GM21390 (cell line): ENCODE measurements around the gene TXNL4A.

Experiments used
- ATAC-seq: cut with Tn5 transposase; IDR thresholded peaks from one replicate; pipeline ENCODE4 v1.9.1; 2021; ENCODE audit not compliant: unreplicated experiment

The TXNL4A gene

GRCh38 chr18:79949697-79950487 lies 38.5 kb downstream of the TXNL4A start:
- ATAC-seq, result peak; percentile 19

GRCh38 chr18:79948719-79949411 lies 39.5 kb downstream of the TXNL4A start:
- ATAC-seq, result no peak

- ATAC-seq, result no peak
Observed at GRCh38 chr18:79947881-79948610, 40.3 kb downstream of the TXNL4A start.

- no peak for ATAC-seq
Observed at GRCh38 chr18:79947054-79947755, 41.2 kb downstream of the TXNL4A start.

- no peak for ATAC-seq
Observed at GRCh38 chr18:79945118-79946042, 43.0 kb downstream of the TXNL4A start.

GRCh38 chr18:79944746-79945117 lies 43.6 kb downstream of the TXNL4A start:
- no peak for ATAC-seq

- ATAC-seq, result no peak
Observed at GRCh38 chr18:79944126-79944731, 44.1 kb downstream of the TXNL4A start.

GRCh38 chr18:79943608-79944125 lies 44.7 kb downstream of the TXNL4A start:
- ATAC-seq, result no peak

- no peak for ATAC-seq
Observed at GRCh38 chr18:79942786-79943607, 45.4 kb downstream of the TXNL4A start.

GRCh38 chr18:79942211-79942610 lies 46.2 kb downstream of the TXNL4A start:
- no peak for ATAC-seq

GRCh38 chr18:79941473-79942119 lies 46.8 kb downstream of the TXNL4A start:
- ATAC-seq, result no peak

GRCh38 chr18:79940814-79941472 lies 47.4 kb downstream of the TXNL4A start:
- ATAC-seq, result no peak

- no peak for ATAC-seq
Observed at GRCh38 chr18:79940126-79940813, 48.1 kb downstream of the TXNL4A start.

- ATAC-seq, result no peak
Observed at GRCh38 chr18:79939096-79939495, 49.3 kb downstream of the TXNL4A start.

GRCh38 chr18:79938196-79938595 lies 50.2 kb downstream of the TXNL4A start:
- ATAC-seq, result no peak

GRCh38 chr18:79937103-79937860 lies 51.1 kb downstream of the TXNL4A start:
- ATAC-seq, result no peak
